HepG2 (cell line): ENCODE data around the gene DUSP9. TPM values are rescaled to one million over a fixed set of nuclear protein-coding genes. Genes with fewer than 3 reads are reported as not detected.

Source experiments
- ATAC-seq: fragments of 200-7000 bp; cut with Tn5 transposase; 3 replicates; pipeline ENCODE4 v1.9.1; 2020; ENCODE audit warnings: mild to moderate bottlenecking, moderate library complexity
- Bru-seq: library from RNA; stranded (reverse); fragments of 400-500 nt; gene quantifications from one replicate; lab custom pipeline; 2021; lab: Mats Ljungman, UMichigan
- BruChase-seq, 2 experiments: library from RNA; stranded (reverse); fragments of 400-500 nt; gene quantifications; one replicate each; lab custom pipeline; 2021; lab: Mats Ljungman, UMichigan
- BruUV-seq: library from RNA; stranded (reverse); fragments of 400-500 nt; replicated peaks from 2 replicates; lab custom pipeline; 2021; lab: Mats Ljungman, UMichigan
- CTCF ChIA-PET: fragments of 300-600 bp; formaldehyde crosslinking; extraction: SDS; loops from one replicate; lab custom pipeline; 2021; ENCODE audit warnings: low total read pairs, inconsistent platforms, low intra/inter-chr PET ratio; lab: Yijun Ruan, JAX
- POLR2A ChIA-PET: fragments of 350-600 bp; sonication (Branson Sonifier 250); formaldehyde crosslinking; loops from one replicate; lab custom pipeline; 2020; ENCODE audit warnings: antibody characterized with exemption, inconsistent platforms; lab: Yijun Ruan, JAX
- DNase-seq: peaks from one replicate; pipeline ENCODE4 v3.0.0-alpha.2; 2015; ENCODE audit warnings: low spot score
- FAIRE-seq: peaks from 3 replicates; lab custom pipeline; 2011; peaks lifted over from hg19 to GRCh38; lab: Jason Lieb, UNC
- H2AFZ ChIP-seq: one replicate; pipeline ENCODE4 v1.6.1; 2011; ENCODE audit warnings: low read length, inconsistent platforms
- H3K27ac ChIP-seq: fragments of 300-600 bp; 3 replicates; pipeline ENCODE4 v1.8.0; 2011; ENCODE audit warnings: mixed run types, mild to moderate bottlenecking, mixed read lengths, low read length, inconsistent platforms; ENCODE audit not compliant: insufficient read depth; ENCODE audit errors: extremely low read length
- H3K27me3 ChIP-seq, 2 experiments: fragments of 200-600 bp in 1 of 2; 2 replicates in 1 of 2; 3 replicates in 1 of 2; pipeline versions ENCODE4 v1.6.0 to v1.8.0; 2011; ENCODE audit warnings: low read length in 2 of 2, mild to moderate bottlenecking in 2 of 2, moderate library complexity in 2 of 2, inconsistent platforms in 1 of 2; ENCODE audit not compliant: insufficient read depth in 2 of 2, control insufficient read depth in 1 of 2
- H3K36me3 ChIP-seq, 2 experiments: fragments of 200-600 bp in 1 of 2; replicated peaks in 1 of 2; 2 replicates in 1 of 2; 3 replicates in 1 of 2; pipeline versions ENCODE4 v1.5.1 to v1.8.0; 2011; ENCODE audit warnings: low read length in 2 of 2, inconsistent platforms in 1 of 2; ENCODE audit not compliant: insufficient read depth in 2 of 2, control insufficient read depth in 1 of 2
- H3K4me1 ChIP-seq: 2 replicates; pipeline ENCODE4 v1.5.1; 2012; ENCODE audit warnings: low read length, inconsistent platforms; ENCODE audit not compliant: insufficient read depth
- H3K4me2 ChIP-seq: 2 replicates; pipeline ENCODE4 v1.6.0; 2011; ENCODE audit warnings: low read depth, low read length, inconsistent platforms
- H3K4me3 ChIP-seq, 3 experiments: fragments of 200-600 bp in 1 of 3; sonication (generic), shearing (Covaris generic) in 1 of 3; replicated peaks in 1 of 3; 2 replicates each; pipeline ENCODE4 v1.5.1; 2011 to 2016; ENCODE audit warnings: low read length in 3 of 3, inconsistent platforms in 2 of 3, low read depth in 2 of 3, mild to moderate bottlenecking in 2 of 3, control low read depth in 1 of 3, mixed read lengths in 1 of 3; ENCODE audit not compliant: insufficient read depth in 1 of 3
- H3K79me2 ChIP-seq: one replicate; pipeline ENCODE4 v1.6.1; 2011; ENCODE audit warnings: low read length, inconsistent platforms; ENCODE audit not compliant: insufficient read depth
- H3K9ac ChIP-seq: 2 replicates; pipeline ENCODE4 v1.6.0; 2011; ENCODE audit warnings: mild to moderate bottlenecking, low read depth, low read length, inconsistent platforms; ENCODE audit not compliant: insufficient read depth
- H3K9me3 ChIP-seq: 2 replicates; pipeline ENCODE4 v1.5.1; 2012; ENCODE audit warnings: mild to moderate bottlenecking, low read length
- H4K20me1 ChIP-seq: 2 replicates; pipeline ENCODE4 v1.6.0; 2011; ENCODE audit warnings: inconsistent platforms, mild to moderate bottlenecking, low read length, moderate library complexity; ENCODE audit not compliant: insufficient read depth
- ETV6 ChIP-seq: sonication (generic); formaldehyde crosslinking; conservative IDR thresholded peaks from 2 replicates; pipeline ENCODE4 v1.4.0; 2020; ENCODE audit warnings: missing genetic modification reagents
- IRX3 ChIP-seq: sonication (generic); formaldehyde crosslinking; IDR thresholded peaks from 2 replicates; pipeline ENCODE4 v1.8.1; 2023; ENCODE audit warnings: mild to moderate bottlenecking, low read depth, missing genetic modification reagents, borderline replicate concordance
- KDM3A ChIP-seq: IDR thresholded peaks from 2 replicates; pipeline ENCODE4 v1.6.1; 2018; ENCODE audit warnings: low read depth, missing compliant biosample characterization
- MAF1 ChIP-seq: sonication (generic); formaldehyde crosslinking; IDR thresholded peaks from 2 replicates; pipeline ENCODE4 v1.5.0; 2020; ENCODE audit warnings: missing genetic modification reagents, borderline replicate concordance
- TAF1 ChIP-seq: sonication (generic); formaldehyde crosslinking; IDR thresholded peaks from 2 replicates; pipeline ENCODE4 v1.4.0; 2020; ENCODE audit warnings: missing genetic modification reagents
- WGBS: methylation state at CpG from one replicate; pipeline ENCODE4 v1.1.6; 2017; ENCODE audit warnings: low lambda C conversion rate; 5-methylcytosine and 5-hydroxymethylcytosine counted together
- in situ Hi-C: cut with HindIII; loops from 2 replicates; pipeline ENCODE4 v1.10.0; 2017; ENCODE audit warnings: low pct_unique_long_range_greater_than_20kb; ENCODE audit not compliant: extremely low pct_ligation_motif_present
- intact Hi-C: fragments of 100-400 bp; cut with micrococcal nuclease; formaldehyde crosslinking; loops from one replicate; pipeline ENCODE4 v1.10.0; 2022; ENCODE audit not compliant: unreplicated experiment
- long read RNA-seq, 2 experiments: library from RNA in 1 of 2; library from polyadenylated mRNA in 1 of 2; stranded (forward) in 1 of 2; unstranded in 1 of 2; transcript quantifications; one replicate each; pipeline ENCODE4 v2.0.0, GENCODE V29; 2019 to 2022
- polyA minus RNA-seq, 3 experiments: library from RNA; depleted of rRNA, polyadenylated mRNA; stranded (reverse); fragments of >200 nt; gene quantifications; 2 replicates each; pipeline ENCODE4 v1.2.3, GENCODE V29; 2011; ENCODE audit warnings: low replicate concordance in 1 of 3
- polyA plus RNA-seq, 8 experiments: library from polyadenylated mRNA; depleted of rRNA in 3 of 8; stranded (reverse) in 7 of 8; unstranded in 1 of 8; fragments of >200 nt; fragmentation: Illumina TruSeq in 4 of 8; extraction: Trizol in 4 of 8; gene quantifications; 2 replicates each; pipeline versions ENCODE4 v1.2.1 to v1.2.3, GENCODE V29; 2011 to 2016; ENCODE audit warnings: low read depth in 4 of 8, missing spikeins in 1 of 8, mixed read lengths in 1 of 8; ENCODE audit not compliant: insufficient read depth in 1 of 8
- total RNA-seq, 5 experiments: library from RNA; depleted of rRNA; stranded (reverse); fragments of >200 nt; fragmentation: Illumina TruSeq; extraction: Trizol; gene quantifications; 2 replicates each; pipeline ENCODE4 v1.2.3, GENCODE V29; 2016; ENCODE audit warnings: low read depth in 1 of 5
- TF ChIP-seq, protein P1 (sequence below): sonication (generic); formaldehyde crosslinking; IDR thresholded peaks from 2 replicates; pipeline ENCODE4 v1.4.0; 2020; ENCODE audit warnings: missing genetic modification reagents
- TF ChIP-seq, protein P2 (sequence below): sonication (generic); formaldehyde crosslinking; IDR thresholded peaks from 2 replicates; pipeline ENCODE4 v1.4.0; 2020; ENCODE audit warnings: mild to moderate bottlenecking, missing genetic modification reagents

DUSP9 gene, protein sequence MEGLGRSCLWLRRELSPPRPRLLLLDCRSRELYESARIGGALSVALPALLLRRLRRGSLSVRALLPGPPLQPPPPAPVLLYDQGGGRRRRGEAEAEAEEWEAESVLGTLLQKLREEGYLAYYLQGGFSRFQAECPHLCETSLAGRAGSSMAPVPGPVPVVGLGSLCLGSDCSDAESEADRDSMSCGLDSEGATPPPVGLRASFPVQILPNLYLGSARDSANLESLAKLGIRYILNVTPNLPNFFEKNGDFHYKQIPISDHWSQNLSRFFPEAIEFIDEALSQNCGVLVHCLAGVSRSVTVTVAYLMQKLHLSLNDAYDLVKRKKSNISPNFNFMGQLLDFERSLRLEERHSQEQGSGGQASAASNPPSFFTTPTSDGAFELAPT
- total RNA-seq (2016; rRNA removed; fragmentation: Illumina TruSeq; extraction: Trizol) (357 and 435 TPM in 2 replicates), polyA plus RNA-seq (2011; rRNA removed) (235 and 335 TPM in 2 replicates), polyA minus RNA-seq (2011; rRNA and poly(A)+ RNA removed; ENCODE audit: low replicate concordance) (22.4 and 433 TPM in 2 replicates), Bru-seq, nascent RNA (percentile 85 among the genes with signal in this experiment), BruChase-seq, experiment 1, labeled RNA remaining after a 6-hour chase (percentile 97 among the genes with signal in this experiment), BruChase-seq, experiment 2, labeled RNA remaining after a 2-hour chase (percentile 94 among the genes with signal in this experiment)
- total RNA-seq (2016; cell fraction: cytosol; rRNA removed; fragmentation: Illumina TruSeq; extraction: Trizol; ENCODE audit: low read depth) = 183 and 202 TPM in 2 replicates
- 332 and 447 TPM in 2 replicates for total RNA-seq (2016; cell fraction: insoluble cytoplasmic fraction; rRNA removed; fragmentation: Illumina TruSeq; extraction: Trizol)
- 386 and 448 TPM in 2 replicates for total RNA-seq (2016; cell fraction: membrane; rRNA removed; fragmentation: Illumina TruSeq; extraction: Trizol)
- 159 and 193 TPM in 2 replicates for total RNA-seq (2016; cell fraction: nucleus; rRNA removed; fragmentation: Illumina TruSeq; extraction: Trizol)
- 239 and 294 TPM in 2 replicates for polyA plus RNA-seq (2011; cell fraction: cytosol; rRNA removed)
- polyA plus RNA-seq (2011; cell fraction: nucleus; rRNA removed) = 263 and 279 TPM in 2 replicates
- 173 and 253 TPM in 2 replicates for polyA plus RNA-seq (2012)
- polyA plus RNA-seq (2016; cell fraction: cytosol; fragmentation: Illumina TruSeq; extraction: Trizol; ENCODE audit: low read depth) = 162 and 174 TPM in 2 replicates
- 322 and 341 TPM in 2 replicates for polyA plus RNA-seq (2016; cell fraction: insoluble cytoplasmic fraction; fragmentation: Illumina TruSeq; extraction: Trizol; ENCODE audit: low read depth)
- 301 and 303 TPM in 2 replicates for polyA plus RNA-seq (2016; cell fraction: membrane; fragmentation: Illumina TruSeq; extraction: Trizol; ENCODE audit: low read depth)
- 275 and 284 TPM in 2 replicates for polyA plus RNA-seq (2016; cell fraction: nucleus; fragmentation: Illumina TruSeq; extraction: Trizol; ENCODE audit: insufficient read depth, low read depth)
- 192 and 199 TPM in 2 replicates for polyA minus RNA-seq (2011; cell fraction: cytosol; rRNA and poly(A)+ RNA removed)
- 54.5 and 60.7 TPM in 2 replicates for polyA minus RNA-seq (2011; cell fraction: nucleus; rRNA and poly(A)+ RNA removed)
- long read RNA-seq, experiment 1, transcript DUSP9-202 (4 exons, 2,289 nt) = minor isoform, 6 of 64 reads
- long read RNA-seq, experiment 1, transcript DUSP9-201 (4 exons, 2,433 nt) = major isoform, 8 of 64 reads
- long read RNA-seq, experiment 1, partial matches to known transcripts = 47 of 64 reads
- long read RNA-seq, experiment 1, other reads (novel, unspliced or antisense) = 3 of 64 reads
- long read RNA-seq, experiment 2, transcript DUSP9-202 (4 exons, 2,289 nt) = minor isoform, 235 of 1,191 reads
- long read RNA-seq, experiment 2, transcript DUSP9-201 (4 exons, 2,433 nt) = major isoform, 536 of 1,191 reads
- long read RNA-seq, experiment 2, partial matches to known transcripts = 365 of 1,191 reads
- long read RNA-seq, experiment 2, other reads (novel, unspliced or antisense) = 55 of 1,191 reads

DNA sequence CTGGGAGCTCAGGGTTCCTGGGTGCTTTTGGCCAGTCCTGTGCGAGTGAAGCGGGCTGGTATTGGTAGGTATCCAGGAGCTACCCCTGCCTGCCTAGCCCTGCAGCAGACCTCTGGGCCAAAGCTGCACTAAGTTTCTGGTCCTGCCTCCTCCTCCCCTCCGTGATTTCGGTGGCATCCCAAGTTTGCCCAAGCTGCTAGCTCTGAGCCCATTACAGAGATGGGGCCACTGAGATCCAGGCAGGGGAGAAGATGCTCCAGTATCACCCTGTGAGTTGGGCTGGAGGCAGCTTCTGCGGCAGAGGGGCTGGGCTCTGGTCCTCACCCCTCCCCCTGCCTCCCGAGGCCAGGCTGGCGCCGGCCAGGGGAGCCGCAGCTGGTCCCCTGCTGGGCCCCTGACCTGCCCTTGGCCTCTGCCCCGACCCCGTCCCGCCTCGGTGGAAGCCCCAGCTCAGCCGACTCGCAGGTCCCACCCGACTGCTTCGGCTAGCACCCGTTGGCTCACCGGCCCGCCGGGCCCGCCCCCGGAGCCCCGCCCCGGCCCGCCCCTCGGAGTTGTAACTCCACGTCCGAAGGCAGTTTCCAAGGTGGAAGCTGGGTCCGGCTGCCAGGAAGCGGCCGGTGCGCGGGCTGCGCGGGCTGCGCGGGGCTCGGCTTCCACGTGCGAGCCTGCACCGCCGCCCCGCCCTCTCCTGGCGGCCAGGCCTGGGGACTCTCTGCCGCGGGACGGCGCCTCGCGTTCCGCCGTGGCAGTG lies at the start of gene DUSP9:
Gene DUSP9 (plus strand): TSS at position 584 of the 754 bp plus-strand sequence. CDS start 751 bp downstream, outside the sequence.
- intact Hi-C loops = no loop called here
- H3K27ac ChIP-seq = peak within 1 kb of the TSS; percentile 81
- peak within 1 kb of the TSS; percentile 88 for H3K4me2 ChIP-seq
- no TSS peak for BruUV-seq
- DNase-seq = peak; percentile 83
- H4K20me1 ChIP-seq = peaks cover 14% of the 10 kb centered on the region; the same call in 1 of the 2 replicates
- FAIRE-seq = peak; percentile 64
- CTCF ChIA-PET = interaction anchor here (1.3 kb wide), 1 partner anchor 37 kb away, joined by 4 read pairs; no protein-coding TSS in a partner anchor
- peaks cover 52% of the 10 kb centered on the region for H3K79me2 ChIP-seq
- in situ Hi-C loops = loop anchor here (5.0 kb wide), 1 partner anchor 34 kb away; no protein-coding TSS in a partner anchor
- POLR2A ChIA-PET = interaction anchor here (0.9 to 15.1 kb wide), 8 partner anchors 10 to 81 kb away, joined by 3 to 596 read pairs (median 6); no protein-coding TSS in a partner anchor
- H3K36me3 ChIP-seq = peaks cover 0 to 3% of the 10 kb centered on the region in 2 experiments; a peak in 1 of 5 replicates
- ATAC-seq = peak; percentile 50
- WGBS = no CpG with 5 or more reads among the region's 53 CpGs
- peak within 1 kb of the TSS; percentile 77 for H3K9ac ChIP-seq
- H2AFZ ChIP-seq = no peak within 1 kb of the TSS
- H3K4me1 ChIP-seq = peaks cover 52% of the 10 kb centered on the region
- peak within 1 kb of the TSS; percentile 69 to 79 (median 75) for H3K4me3 ChIP-seq
- no peaks in the 10 kb centered on the region for H3K9me3 ChIP-seq
- H3K27me3 ChIP-seq = no peaks in the 10 kb centered on the region; a peak in 1 of 5 replicates
- TF ChIP-seq, protein P1, sequence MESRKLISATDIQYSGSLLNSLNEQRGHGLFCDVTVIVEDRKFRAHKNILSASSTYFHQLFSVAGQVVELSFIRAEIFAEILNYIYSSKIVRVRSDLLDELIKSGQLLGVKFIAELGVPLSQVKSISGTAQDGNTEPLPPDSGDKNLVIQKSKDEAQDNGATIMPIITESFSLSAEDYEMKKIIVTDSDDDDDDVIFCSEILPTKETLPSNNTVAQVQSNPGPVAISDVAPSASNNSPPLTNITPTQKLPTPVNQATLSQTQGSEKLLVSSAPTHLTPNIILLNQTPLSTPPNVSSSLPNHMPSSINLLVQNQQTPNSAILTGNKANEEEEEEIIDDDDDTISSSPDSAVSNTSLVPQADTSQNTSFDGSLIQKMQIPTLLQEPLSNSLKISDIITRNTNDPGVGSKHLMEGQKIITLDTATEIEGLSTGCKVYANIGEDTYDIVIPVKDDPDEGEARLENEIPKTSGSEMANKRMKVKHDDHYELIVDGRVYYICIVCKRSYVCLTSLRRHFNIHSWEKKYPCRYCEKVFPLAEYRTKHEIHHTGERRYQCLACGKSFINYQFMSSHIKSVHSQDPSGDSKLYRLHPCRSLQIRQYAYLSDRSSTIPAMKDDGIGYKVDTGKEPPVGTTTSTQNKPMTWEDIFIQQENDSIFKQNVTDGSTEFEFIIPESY = no peak
- TF ChIP-seq TAF1 (peak; percentile 17; the same call in 1 of the 2 replicates), KDM3A (CRISPR knock-in tag) (peak; percentile 34; the same call in 1 of the 2 replicates), MAF1 (CRISPR knock-in tag) (no peak), ETV6 (CRISPR knock-in tag) (no peak), IRX3 (0 out of 2 replicates have a peak, but pooled peaks have one; percentile 32)
- TF ChIP-seq, protein P2, sequence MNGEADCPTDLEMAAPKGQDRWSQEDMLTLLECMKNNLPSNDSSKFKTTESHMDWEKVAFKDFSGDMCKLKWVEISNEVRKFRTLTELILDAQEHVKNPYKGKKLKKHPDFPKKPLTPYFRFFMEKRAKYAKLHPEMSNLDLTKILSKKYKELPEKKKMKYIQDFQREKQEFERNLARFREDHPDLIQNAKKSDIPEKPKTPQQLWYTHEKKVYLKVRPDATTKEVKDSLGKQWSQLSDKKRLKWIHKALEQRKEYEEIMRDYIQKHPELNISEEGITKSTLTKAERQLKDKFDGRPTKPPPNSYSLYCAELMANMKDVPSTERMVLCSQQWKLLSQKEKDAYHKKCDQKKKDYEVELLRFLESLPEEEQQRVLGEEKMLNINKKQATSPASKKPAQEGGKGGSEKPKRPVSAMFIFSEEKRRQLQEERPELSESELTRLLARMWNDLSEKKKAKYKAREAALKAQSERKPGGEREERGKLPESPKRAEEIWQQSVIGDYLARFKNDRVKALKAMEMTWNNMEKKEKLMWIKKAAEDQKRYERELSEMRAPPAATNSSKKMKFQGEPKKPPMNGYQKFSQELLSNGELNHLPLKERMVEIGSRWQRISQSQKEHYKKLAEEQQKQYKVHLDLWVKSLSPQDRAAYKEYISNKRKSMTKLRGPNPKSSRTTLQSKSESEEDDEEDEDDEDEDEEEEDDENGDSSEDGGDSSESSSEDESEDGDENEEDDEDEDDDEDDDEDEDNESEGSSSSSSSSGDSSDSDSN (CRISPR knock-in tag) = peak; percentile 72
